ENCODE results near the gene EGFLAM. TPM values are rescaled to one million over a fixed set of nuclear protein-coding genes. Genes with fewer than 3 reads are reported as not detected.

The EGFLAM gene
- polyA plus RNA-seq, 1 donor from 2014 or later = not detected

DNA sequence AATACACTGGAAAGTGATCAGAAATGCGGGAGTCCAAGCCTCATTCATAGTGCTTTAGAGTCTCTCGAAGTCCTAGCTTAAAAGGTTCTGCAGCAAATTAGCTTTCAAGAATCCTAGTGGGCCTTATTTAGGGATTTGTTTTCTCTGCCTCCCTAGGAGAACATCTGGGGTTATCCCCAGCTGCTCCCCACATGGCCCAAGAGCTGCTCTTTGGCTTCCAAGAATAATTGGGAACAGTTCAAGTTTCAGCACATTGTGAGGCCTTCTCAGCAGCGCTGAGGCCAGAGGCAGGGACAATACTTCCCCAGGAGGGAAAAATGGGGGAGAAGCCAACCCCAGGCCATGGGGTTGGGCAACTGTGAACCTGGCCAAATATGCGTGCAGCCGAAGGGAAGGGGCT lies 189.4 kb downstream of the EGFLAM start:
- no peak for TF ChIP-seq EP300 (conservative IDR thresholded peaks at IDR 0.05; ENCODE audit: poor library complexity, severe bottlenecking)
- TF ChIP-seq CTCF (IDR thresholded peaks at IDR 0.05; ENCODE audit: poor library complexity, severe bottlenecking) = no peak
- TF ChIP-seq RAD21 (conservative IDR thresholded peaks at IDR 0.05) = no peak
- no peak for TF ChIP-seq SMC3 (conservative IDR thresholded peaks at IDR 0.05; ENCODE audit: poor library complexity)
- no peak for TF ChIP-seq POLR2AphosphoS5 (IDR thresholded peaks at IDR 0.05)
- no peak for TF ChIP-seq MXI1 (conservative IDR thresholded peaks at IDR 0.05; ENCODE audit: poor library complexity, severe bottlenecking)
- TF ChIP-seq REST (IDR thresholded peaks at IDR 0.05; ENCODE audit: borderline replicate concordance) = no peak
- no peak overlapping the region for H3K27ac ChIP-seq (ENCODE audit: low read length)
- no peaks in the 10 kb centered on the region for H3K9me3 ChIP-seq (ENCODE audit: low read length)
- no peaks in the 10 kb centered on the region for H4K20me1 ChIP-seq (ENCODE audit: insufficient read depth)
- no peak overlapping the region for H3K4me2 ChIP-seq (ENCODE audit: low read length)
- H3K4me3 ChIP-seq (ENCODE audit: low read length) = no peak overlapping the region
- H3F3A ChIP-seq (ENCODE audit: insufficient read depth, low read length, poor library complexity, severe bottlenecking) = no peaks in the 10 kb centered on the region
- H3K79me2 ChIP-seq (replicated peaks; ENCODE audit: insufficient read depth, low read length) = no peaks in the 10 kb centered on the region
- H3K36me3 ChIP-seq (ENCODE audit: insufficient read depth, low read length) = no peaks in the 10 kb centered on the region
- no peaks in the 10 kb centered on the region for H3K27me3 ChIP-seq (ENCODE audit: insufficient read depth, low read depth, low read length)
- no peaks in the 10 kb centered on the region for H3K9me2 ChIP-seq (ENCODE audit: insufficient read depth, low read length)
- H3K9ac ChIP-seq (ENCODE audit: low read length) = no peak overlapping the region
- no peak overlapping the region for H2AFZ ChIP-seq (ENCODE audit: low read depth, low read length)

- Histone ChIP-seq H3K79me2 (replicated peaks; ENCODE audit: insufficient read depth, low read length) (no peaks in the 10 kb centered on the region), H3K4me3 (ENCODE audit: low read length) (no peak overlapping the region), H3K36me3 (ENCODE audit: insufficient read depth, low read length) (no peaks in the 10 kb centered on the region), H3K4me2 (ENCODE audit: low read length) (no peak overlapping the region), H3K9ac (ENCODE audit: low read length) (no peak overlapping the region), H3F3A (ENCODE audit: insufficient read depth, low read length, poor library complexity, severe bottlenecking) (no peaks in the 10 kb centered on the region), H2AFZ (ENCODE audit: low read depth, low read length) (no peak overlapping the region), H3K9me2 (ENCODE audit: insufficient read depth, low read length) (no peaks in the 10 kb centered on the region), H3K27me3 (ENCODE audit: insufficient read depth, low read depth, low read length) (no peaks in the 10 kb centered on the region), H3K27ac (ENCODE audit: low read length) (no peak overlapping the region), H4K20me1 (ENCODE audit: insufficient read depth) (no peaks in the 10 kb centered on the region), H3K9me3 (ENCODE audit: low read length) (no peaks in the 10 kb centered on the region)
- TF ChIP-seq EZH2 (IDR thresholded peaks at IDR 0.05; ENCODE audit: borderline replicate concordance, insufficient read depth, low read length, poor library complexity, severe bottlenecking) = no peak
- no peak for TF ChIP-seq REST (IDR thresholded peaks at IDR 0.05; ENCODE audit: borderline replicate concordance)
- no peak for TF ChIP-seq MXI1 (conservative IDR thresholded peaks at IDR 0.05; ENCODE audit: poor library complexity, severe bottlenecking)
- no peak for TF ChIP-seq SMC3 (conservative IDR thresholded peaks at IDR 0.05; ENCODE audit: poor library complexity)
- no peak for TF ChIP-seq EP300 (conservative IDR thresholded peaks at IDR 0.05; ENCODE audit: poor library complexity, severe bottlenecking)
- TF ChIP-seq POLR2AphosphoS5 (IDR thresholded peaks at IDR 0.05) = no peak
- no peak for TF ChIP-seq TAF1 (IDR thresholded peaks at IDR 0.05; ENCODE audit: low read depth)
- TF ChIP-seq RAD21 (conservative IDR thresholded peaks at IDR 0.05) = no peak
- no peak for TF ChIP-seq CTCF (IDR thresholded peaks at IDR 0.05; ENCODE audit: poor library complexity, severe bottlenecking)
These were observed 190.4 kb downstream of the EGFLAM start for GRCh38 chr5:38448568-38449350.

All from neural cell (in vitro differentiated cells).